Thoracic aorta (tissue), 2 donors: ENCODE data around the gene COL8A1. TPM values are rescaled to one million over a fixed set of nuclear protein-coding genes. Genes with fewer than 3 reads are reported as not detected.

Source experiments
- ATAC-seq: fragments of 150-250 bp; one replicate; pipeline ENCODE4 v1.8.0; 2017; ENCODE audit warnings: low read depth; ENCODE audit not compliant: insufficient number of reproducible peaks, low FRiP score
- DNase-seq: peaks from one replicate; pipeline ENCODE4 v3.0.0-alpha.2; 2020; ENCODE audit warnings: low spot score
- H3K27ac ChIP-seq, 2 donors: fragments of 200-600 bp; sonication (generic); 1 replicate in 1 of 2; 2 replicates in 1 of 2; pipeline ENCODE4 v1.5.1; 2016; ENCODE audit warnings: mild to moderate bottlenecking in 2 of 2, moderate library complexity in 2 of 2
- H3K27me3 ChIP-seq: fragments of 200-600 bp; sonication (generic); replicated peaks from 2 replicates; pipeline ENCODE4 v1.6.0; 2016; ENCODE audit warnings: mild to moderate bottlenecking; ENCODE audit not compliant: insufficient read depth
- H3K36me3 ChIP-seq: fragments of 200-600 bp; sonication (generic); one replicate; pipeline ENCODE4 v1.5.1; 2016
- H3K4me1 ChIP-seq, 2 donors: fragments of 200-600 bp; sonication (generic); 1 replicate in 1 of 2; 2 replicates in 1 of 2; pipeline versions ENCODE4 v1.5.1 to v1.6.0; 2016; ENCODE audit warnings: low read depth in 2 of 2, mild to moderate bottlenecking in 1 of 2; ENCODE audit not compliant: control insufficient read depth in 1 of 2
- H3K4me3 ChIP-seq: fragments of 200-600 bp; sonication (generic); 2 replicates; pipeline ENCODE4 v1.5.1; 2016; ENCODE audit warnings: mild to moderate bottlenecking
- H3K9me3 ChIP-seq: fragments of 200-600 bp; sonication (generic); 2 replicates; pipeline ENCODE4 v1.5.1; 2016
- total RNA-seq, 2 donors: library from RNA; depleted of rRNA; stranded (reverse); fragments of >200 nt; gene quantifications; one replicate each; pipeline versions ENCODE4 v1.1.0 to v1.2.3, GENCODE V29; 2016
- TF ChIP-seq, protein P1 (sequence below): fragments of 200-600 bp; sonication (generic); IDR thresholded peaks from one replicate; pipeline ENCODE4 v1.5.1; 2019; ENCODE audit warnings: antibody characterized with exemption

COL8A1 gene
- total RNA-seq, 2 donors from 2014 or later = 253 to 916 TPM

GRCh38 chr3:99843590-99844258 lies 205.3 kb downstream of the COL8A1 start:
- TF ChIP-seq, protein P1, sequence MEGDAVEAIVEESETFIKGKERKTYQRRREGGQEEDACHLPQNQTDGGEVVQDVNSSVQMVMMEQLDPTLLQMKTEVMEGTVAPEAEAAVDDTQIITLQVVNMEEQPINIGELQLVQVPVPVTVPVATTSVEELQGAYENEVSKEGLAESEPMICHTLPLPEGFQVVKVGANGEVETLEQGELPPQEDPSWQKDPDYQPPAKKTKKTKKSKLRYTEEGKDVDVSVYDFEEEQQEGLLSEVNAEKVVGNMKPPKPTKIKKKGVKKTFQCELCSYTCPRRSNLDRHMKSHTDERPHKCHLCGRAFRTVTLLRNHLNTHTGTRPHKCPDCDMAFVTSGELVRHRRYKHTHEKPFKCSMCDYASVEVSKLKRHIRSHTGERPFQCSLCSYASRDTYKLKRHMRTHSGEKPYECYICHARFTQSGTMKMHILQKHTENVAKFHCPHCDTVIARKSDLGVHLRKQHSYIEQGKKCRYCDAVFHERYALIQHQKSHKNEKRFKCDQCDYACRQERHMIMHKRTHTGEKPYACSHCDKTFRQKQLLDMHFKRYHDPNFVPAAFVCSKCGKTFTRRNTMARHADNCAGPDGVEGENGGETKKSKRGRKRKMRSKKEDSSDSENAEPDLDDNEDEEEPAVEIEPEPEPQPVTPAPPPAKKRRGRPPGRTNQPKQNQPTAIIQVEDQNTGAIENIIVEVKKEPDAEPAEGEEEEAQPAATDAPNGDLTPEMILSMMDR = no peak
- Histone ChIP-seq H3K36me3 (no peaks in the 10 kb centered on the region), H3K27ac (peak overlapping the region; percentile 36 to 76), H3K27me3 (no peaks in the 10 kb centered on the region), H3K4me3 (peak overlapping the region; percentile 15), H3K9me3 (no peaks in the 10 kb centered on the region), H3K4me1 (peaks cover 6 to 62% of the 10 kb centered on the region in 2 donors)
- no peak for ATAC-seq
- DNase-seq = no peak

GRCh38 chr3:99845331-99845730 lies 206.9 kb downstream of the COL8A1 start:
- DNase-seq (no peak), ATAC-seq (no peak)
- Histone ChIP-seq H3K9me3 (peaks cover 7% of the 10 kb centered on the region), H3K36me3 (peaks cover 12% of the 10 kb centered on the region), H3K4me3 (peak overlapping the region; percentile 1), H3K4me1 (peaks cover 6 to 77% of the 10 kb centered on the region in 2 donors), H3K27me3 (no peaks in the 10 kb centered on the region), H3K27ac (peak overlapping the region; percentile 36 to 76)
- TF ChIP-seq, protein P1 = no peak

DNA sequence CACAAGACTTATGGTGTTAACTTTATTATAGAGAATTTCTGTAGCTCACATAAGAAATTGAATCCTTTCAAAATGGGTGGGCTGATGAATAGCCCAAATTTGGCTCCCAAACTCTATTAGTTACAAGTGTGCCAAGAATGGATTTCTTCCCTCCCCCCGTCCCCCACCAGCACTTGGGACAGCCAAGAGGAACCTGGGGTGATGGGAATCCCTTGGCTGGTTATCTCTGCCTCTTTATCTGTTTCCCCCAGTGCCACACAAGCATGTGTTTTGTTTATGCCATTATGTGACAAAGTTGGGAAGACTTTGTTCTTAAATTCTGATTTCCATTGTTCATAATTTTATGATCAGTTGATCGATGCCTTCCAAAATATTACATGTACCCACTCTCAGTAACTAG lies 207.6 kb downstream of the COL8A1 start:
- ATAC-seq (no peak), DNase-seq (no peak)
- Histone ChIP-seq H3K9me3 (peaks cover 13% of the 10 kb centered on the region), H3K27me3 (no peaks in the 10 kb centered on the region), H3K4me1 (peaks cover 6 to 83% of the 10 kb centered on the region in 2 donors), H3K27ac (peak overlapping the region; percentile 36 to 76), H3K4me3 (no peak overlapping the region), H3K36me3 (peaks cover 18% of the 10 kb centered on the region)
- TF ChIP-seq, protein P1 = no peak

DNA sequence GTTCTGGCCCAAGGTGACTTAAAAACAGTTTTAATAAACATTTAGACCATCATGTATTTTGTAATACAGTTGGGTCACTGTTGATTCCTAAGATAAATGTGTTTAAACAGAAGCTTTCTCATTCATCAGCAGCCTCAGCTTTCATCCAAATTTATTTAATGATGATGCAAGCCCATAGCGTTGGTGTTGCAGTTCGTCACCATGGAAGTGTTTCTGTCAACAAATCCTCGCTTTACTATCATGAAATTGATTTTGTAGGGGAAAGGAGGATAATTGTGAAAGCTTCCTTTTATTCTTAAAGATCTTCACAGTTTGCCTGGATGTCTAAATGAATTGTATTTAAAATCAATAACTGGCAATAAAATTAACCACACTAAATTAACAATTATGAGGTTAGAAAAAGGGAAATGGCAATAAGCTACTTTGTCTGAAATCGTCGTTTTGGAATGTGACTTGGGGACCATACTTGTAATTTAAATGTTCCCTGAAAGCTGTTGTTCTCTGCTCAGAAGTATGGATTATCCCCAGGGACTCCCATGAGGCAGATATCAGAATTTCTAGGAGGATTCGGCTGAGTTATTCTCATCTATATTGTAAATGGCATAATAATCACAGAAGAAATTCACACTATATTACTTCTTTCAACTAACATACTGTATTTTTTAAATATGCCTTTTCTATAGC lies 208.2 kb downstream of the COL8A1 start:
- DNase-seq = no peak
- H3K4me3 ChIP-seq = no peak overlapping the region
- peak overlapping the region; percentile 46 to 76 for H3K27ac ChIP-seq
- TF ChIP-seq, protein P1 = no peak
- H3K36me3 ChIP-seq = peaks cover 22% of the 10 kb centered on the region
- no peak for ATAC-seq
- no peaks in the 10 kb centered on the region for H3K27me3 ChIP-seq
- H3K9me3 ChIP-seq = peaks cover 13% of the 10 kb centered on the region
- H3K4me1 ChIP-seq = peaks cover 6 to 83% of the 10 kb centered on the region in 2 donors

DNA sequence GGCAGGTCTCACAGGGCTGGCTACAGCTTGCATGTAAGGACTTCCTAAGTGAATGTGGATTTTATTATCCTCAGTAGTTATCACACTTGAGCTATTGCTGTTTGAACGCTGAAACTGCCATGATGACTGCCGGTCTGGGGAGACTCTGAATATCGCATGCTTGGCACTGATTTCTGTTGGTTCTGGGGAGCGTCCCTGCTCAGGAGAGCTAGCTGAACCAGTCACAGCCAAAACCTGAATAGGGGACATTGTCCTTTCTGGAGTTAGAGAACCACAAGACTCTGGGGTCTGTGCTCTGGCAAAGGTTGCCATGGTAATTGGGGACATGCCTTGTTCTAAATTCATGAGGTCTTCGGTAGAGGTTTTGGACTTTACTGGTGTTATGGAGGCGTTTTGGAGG lies 210.0 kb downstream of the COL8A1 start:
- H3K4me1 ChIP-seq = peaks cover 6 to 80% of the 10 kb centered on the region in 2 donors
- DNase-seq (no peak), ATAC-seq (no peak)
- TF ChIP-seq, protein P1 = no peak
- peaks cover 13% of the 10 kb centered on the region for H3K9me3 ChIP-seq
- peak overlapping the region; percentile 11 to 41 for H3K27ac ChIP-seq
- H3K27me3 ChIP-seq = no peaks in the 10 kb centered on the region
- H3K36me3 ChIP-seq = peaks cover 32% of the 10 kb centered on the region
- peak overlapping the region; percentile 6 for H3K4me3 ChIP-seq
